Measurements from ENCODE around the gene RBM11. TPM values are rescaled to one million over a fixed set of nuclear protein-coding genes. Genes with fewer than 3 reads are reported as not detected.

Gene RBM11
- total RNA-seq, 4 donors from 2014 or later: 0.38 to 2.9 (median 1.5) TPM

- Histone ChIP-seq H3K4me3 (no peak overlapping the region), H3K4me1 (no peaks in the 10 kb centered on the region), H3K27me3 (peaks cover 3% of the 10 kb centered on the region), H3K27ac (no peak overlapping the region), H3K36me3 (no peaks in the 10 kb centered on the region), H3K9me3 (no peaks in the 10 kb centered on the region)
- TF ChIP-seq EP300 (IDR thresholded peaks at IDR 0.05) (no peak), CTCF (IDR thresholded peaks at IDR 0.05) (no peak), POLR2AphosphoS5 (IDR thresholded peaks at IDR 0.05) (no peak), POLR2A (IDR thresholded peaks at IDR 0.05) (no peak)
- DNase-seq (ENCODE audit: low spot score in 2 of 2): no peak
- 15% methylated on average over 1 of the region's 1 CpG for WGBS
Measured at GRCh38 chr21:14260174-14260764, 44.3 kb downstream of the RBM11 start.

- Histone ChIP-seq H3K9me3 (no peaks in the 10 kb centered on the region), H3K27me3 (peaks cover 3% of the 10 kb centered on the region), H3K36me3 (no peaks in the 10 kb centered on the region), H3K4me3 (no peak overlapping the region), H3K4me1 (no peaks in the 10 kb centered on the region), H3K27ac (no peak overlapping the region)
- no peak for DNase-seq (ENCODE audit: low spot score in 2 of 2)
- WGBS: 47% methylated on average over 1 of the region's 1 CpG
- TF ChIP-seq POLR2AphosphoS5 (IDR thresholded peaks at IDR 0.05) (no peak), CTCF (IDR thresholded peaks at IDR 0.05) (no peak), POLR2A (IDR thresholded peaks at IDR 0.05) (no peak), EP300 (IDR thresholded peaks at IDR 0.05) (no peak)
Measured at GRCh38 chr21:14262039-14262438, 46.1 kb downstream of the RBM11 start.

- WGBS: 19% methylated on average over 1 of the region's 1 CpG
- no peaks in the 10 kb centered on the region for H3K36me3 ChIP-seq
- DNase-seq (ENCODE audit: low spot score in 2 of 2): no peak
- H3K27me3 ChIP-seq: peaks cover 3% of the 10 kb centered on the region
- TF ChIP-seq CTCF (IDR thresholded peaks at IDR 0.05): no peak
- TF ChIP-seq POLR2AphosphoS5 (IDR thresholded peaks at IDR 0.05): no peak
- TF ChIP-seq POLR2A (IDR thresholded peaks at IDR 0.05): no peak
- TF ChIP-seq EP300 (IDR thresholded peaks at IDR 0.05): no peak
- no peak overlapping the region for H3K27ac ChIP-seq
- H3K9me3 ChIP-seq: no peaks in the 10 kb centered on the region
- no peak overlapping the region for H3K4me3 ChIP-seq
- H3K4me1 ChIP-seq: no peaks in the 10 kb centered on the region
Measured at GRCh38 chr21:14263879-14264278, 47.9 kb downstream of the RBM11 start.

- WGBS: 85% methylated on average over 2 of the region's 2 CpGs
- Histone ChIP-seq H3K27ac (no peak overlapping the region), H3K36me3 (no peaks in the 10 kb centered on the region), H3K9me3 (no peaks in the 10 kb centered on the region), H3K4me1 (no peaks in the 10 kb centered on the region), H3K27me3 (peaks cover 3% of the 10 kb centered on the region), H3K4me3 (no peak overlapping the region)
- TF ChIP-seq POLR2A (IDR thresholded peaks at IDR 0.05) (no peak), POLR2AphosphoS5 (IDR thresholded peaks at IDR 0.05) (no peak), EP300 (IDR thresholded peaks at IDR 0.05) (no peak), CTCF (IDR thresholded peaks at IDR 0.05) (no peak)
- no peak for DNase-seq (ENCODE audit: low spot score in 2 of 2)
Measured at GRCh38 chr21:14265023-14265422, 49.1 kb downstream of the RBM11 start.

- H3K4me1 ChIP-seq: no peaks in the 10 kb centered on the region
- TF ChIP-seq POLR2AphosphoS5 (IDR thresholded peaks at IDR 0.05) (no peak), CTCF (IDR thresholded peaks at IDR 0.05) (no peak)
- H3K36me3 ChIP-seq: no peaks in the 10 kb centered on the region
- H3K27me3 ChIP-seq: peaks cover 4% of the 10 kb centered on the region
- no peaks in the 10 kb centered on the region for H3K9me3 ChIP-seq
- no peak overlapping the region for H3K4me3 ChIP-seq
- no peak overlapping the region for H3K27ac ChIP-seq
- no peak for DNase-seq (ENCODE audit: low spot score in 2 of 2)
Measured at GRCh38 chr21:14267076-14267475, 51.1 kb downstream of the RBM11 start.

Data from suprapubic skin (tissue), 4 donors.